ENCODE measurements around the gene TACC2.
"Not testable (repeated sequence)": the region's sequence is repeated elsewhere in the genome, so short reads cannot be mapped to it uniquely, and the experiment has no call there.

Gene TACC2

DNA sequence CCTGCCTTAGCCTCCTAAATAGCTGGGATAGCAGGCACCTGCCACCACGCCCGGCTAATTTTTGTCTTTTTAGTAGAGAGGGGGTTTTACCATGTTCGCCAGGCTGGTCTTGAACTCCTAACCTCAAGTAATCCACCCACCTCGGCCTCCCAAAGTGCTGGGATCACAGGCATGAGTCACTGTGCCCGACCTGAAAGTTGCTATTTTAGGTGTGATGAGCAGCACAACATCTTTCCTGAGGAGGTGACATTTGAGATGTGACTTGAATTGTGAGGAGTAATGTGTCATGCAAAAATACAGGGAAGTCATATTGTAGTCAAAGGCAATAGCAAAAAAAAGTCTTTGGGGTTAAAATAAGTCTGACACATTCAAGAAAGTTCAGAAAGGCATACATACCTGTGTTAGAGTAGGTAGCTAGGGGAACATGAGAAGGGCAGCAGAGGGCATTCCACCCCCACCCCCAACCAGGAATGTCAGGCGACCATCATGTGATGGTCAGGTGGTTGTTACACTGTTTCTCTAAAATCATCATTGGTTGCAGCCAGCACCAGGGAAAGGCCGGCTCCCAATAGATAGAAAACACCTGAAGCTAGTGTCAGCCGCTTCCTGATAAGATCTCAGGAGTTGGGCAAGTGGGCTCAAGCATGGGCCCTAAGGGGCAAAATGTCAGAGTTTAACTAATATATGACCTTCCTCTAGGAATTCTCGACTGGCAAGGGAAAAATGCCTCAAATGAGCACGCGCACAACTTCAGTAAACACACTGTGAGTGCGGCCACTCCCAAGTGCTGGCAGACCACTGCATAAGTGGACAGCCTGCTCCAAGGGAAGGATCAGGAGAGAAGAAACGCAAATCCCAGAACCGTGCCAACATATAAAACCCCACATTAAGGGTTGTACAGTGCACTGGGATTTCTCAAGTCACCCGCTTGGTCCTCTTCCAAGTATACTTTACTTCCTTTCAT lies at the start of gene TACC2:
TACC2 (plus strand) TSS at position 803 of the 964 bp plus-strand sequence. CDS start 32,819 bp downstream, outside the sequence.
- DNase-seq = no peak

DNA sequence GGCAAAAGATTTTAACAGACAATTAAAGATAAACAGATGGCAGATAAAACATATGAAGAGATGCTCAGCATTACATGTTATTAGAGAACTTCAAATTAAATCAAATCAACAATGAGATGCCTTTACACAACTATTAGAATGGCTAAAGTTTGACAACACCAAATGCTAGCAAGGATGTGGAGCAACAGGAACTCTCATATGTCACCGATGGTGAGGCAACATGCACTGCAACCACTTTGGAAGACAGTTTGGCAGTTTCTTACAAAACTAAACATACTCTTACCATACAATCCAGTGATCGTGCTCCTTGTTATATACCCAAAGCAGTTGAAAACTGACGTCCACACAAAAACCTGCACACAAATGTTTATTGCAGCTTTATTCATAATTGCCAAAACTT lies 47.4 kb upstream of the TACC2 start:
- DNase-seq = no peak

DNA sequence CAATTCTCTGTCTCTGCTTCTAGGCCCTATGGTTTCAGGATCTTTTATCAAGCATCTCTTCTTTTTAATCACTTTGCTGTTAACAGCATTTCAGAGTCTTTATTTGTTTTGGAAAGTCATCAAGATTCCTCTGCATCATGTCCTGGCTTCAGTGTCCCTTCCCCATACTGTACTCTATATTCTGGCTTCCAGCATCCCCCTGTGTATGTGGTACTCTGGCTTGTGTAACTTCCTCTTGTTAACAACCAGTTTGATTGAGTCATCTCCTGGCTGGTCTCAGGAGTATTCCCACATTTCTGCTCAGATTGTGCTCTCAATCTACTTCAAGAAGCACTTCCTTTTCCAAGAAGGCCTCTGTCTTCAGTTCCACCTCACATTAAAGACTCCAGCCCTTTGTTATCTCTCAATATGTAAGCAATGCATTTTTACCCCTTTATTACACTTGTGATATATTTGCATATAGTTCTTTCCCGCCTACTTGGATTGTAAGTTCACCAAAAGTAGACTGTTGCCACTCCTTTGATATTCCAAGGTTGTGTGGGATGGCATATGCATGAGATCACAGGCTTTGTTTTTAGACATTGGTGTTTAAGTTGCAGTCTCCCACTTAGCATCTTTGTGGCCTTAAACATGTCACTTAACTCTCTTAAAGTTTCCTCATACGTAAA lies 46.1 kb upstream of the TACC2 start:
- DNase-seq = peak; percentile 24

- no peak for DNase-seq
Measured at GRCh38 chr10:121947343-121948330, 41.3 kb upstream of the TACC2 start.

DNA sequence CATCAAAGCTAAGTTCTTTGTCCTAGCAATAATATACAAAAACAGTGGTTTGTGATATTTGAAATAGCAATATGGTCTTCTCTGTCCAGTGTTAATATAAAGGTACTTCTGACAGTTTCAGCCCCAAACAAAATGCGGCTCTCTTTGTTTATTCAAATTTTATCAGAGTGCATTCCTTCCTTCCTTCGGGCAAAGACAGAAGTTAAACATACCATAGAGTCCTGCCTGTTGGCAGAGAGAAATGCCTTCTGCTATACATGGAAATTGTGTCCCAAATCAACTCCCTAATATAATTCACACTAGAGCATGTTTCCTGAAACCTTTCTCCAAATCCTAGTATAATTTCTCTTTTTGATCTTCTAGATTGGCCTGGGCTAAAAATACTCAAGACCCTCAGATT lies 39.9 kb upstream of the TACC2 start:
- DNase-seq = no peak

GRCh38 chr10:121949451-121949850 lies 39.5 kb upstream of the TACC2 start:
- no peak for DNase-seq

GRCh38 chr10:121952226-121952625 lies 36.7 kb upstream of the TACC2 start:
- DNase-seq = no peak

- no peak for DNase-seq
Measured at GRCh38 chr10:121956111-121957061, 32.6 kb upstream of the TACC2 start.

GRCh38 chr10:121959671-121960070 lies 29.3 kb upstream of the TACC2 start:
- no peak for DNase-seq

- no peak for DNase-seq
Measured at GRCh38 chr10:121961456-121961855, 27.5 kb upstream of the TACC2 start.

GRCh38 chr10:121965996-121966395 lies 23.0 kb upstream of the TACC2 start:
- no peak for DNase-seq

DNA sequence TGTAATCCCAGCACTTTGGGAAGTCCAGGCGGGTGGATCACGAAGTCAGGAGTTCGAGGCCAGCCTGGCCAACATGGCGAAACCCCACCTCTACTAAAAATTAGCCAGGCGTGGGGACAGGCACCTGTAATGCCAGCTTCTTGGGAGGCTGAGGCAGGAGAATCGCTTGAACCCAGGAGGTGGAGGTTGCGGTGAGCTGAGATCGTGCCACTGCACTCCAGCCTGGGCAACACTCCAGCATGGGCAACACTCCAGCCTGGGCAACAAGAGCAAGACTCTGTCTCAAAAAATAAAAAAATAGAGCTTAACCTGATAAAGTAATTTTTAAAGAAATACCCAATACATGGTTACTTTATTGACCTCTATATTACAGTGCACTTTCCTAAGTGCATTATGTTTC lies 19.9 kb upstream of the TACC2 start:
- not testable (repeated sequence) for DNase-seq

DNA sequence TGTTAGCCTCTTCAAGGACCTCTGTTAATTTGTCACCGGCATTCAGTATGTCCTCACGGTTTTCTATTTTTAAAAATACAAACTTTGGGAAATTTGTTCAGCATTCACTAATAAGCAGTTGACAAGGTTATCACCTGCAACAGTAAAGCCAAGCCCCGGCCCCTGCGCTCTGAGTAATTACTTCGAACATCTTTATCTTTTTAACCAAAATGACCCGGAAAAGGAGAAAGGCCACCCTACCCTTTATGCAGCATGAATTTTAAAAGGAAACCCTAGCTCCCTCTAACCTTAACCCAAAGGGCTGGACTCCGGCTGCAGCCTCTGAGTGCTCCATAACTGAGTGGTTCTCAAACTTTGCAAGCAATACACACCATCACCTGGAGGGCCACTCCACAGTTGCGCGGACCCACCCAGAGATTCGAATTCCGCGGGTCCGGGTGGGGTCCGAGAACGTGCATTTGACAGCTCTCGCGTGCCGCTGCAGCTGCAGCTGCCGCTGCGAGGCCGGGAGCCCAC lies 14.9 kb upstream of the TACC2 start:
- DNase-seq = no peak

- peak; percentile 41 for DNase-seq
Measured at GRCh38 chr10:121974535-121975294, 14.2 kb upstream of the TACC2 start, which contains the start of gene NSMCE4A. NSMCE4A (minus strand) TSS chr10:121975217; CDS start chr10:121975165, 52 bp downstream.

DNA sequence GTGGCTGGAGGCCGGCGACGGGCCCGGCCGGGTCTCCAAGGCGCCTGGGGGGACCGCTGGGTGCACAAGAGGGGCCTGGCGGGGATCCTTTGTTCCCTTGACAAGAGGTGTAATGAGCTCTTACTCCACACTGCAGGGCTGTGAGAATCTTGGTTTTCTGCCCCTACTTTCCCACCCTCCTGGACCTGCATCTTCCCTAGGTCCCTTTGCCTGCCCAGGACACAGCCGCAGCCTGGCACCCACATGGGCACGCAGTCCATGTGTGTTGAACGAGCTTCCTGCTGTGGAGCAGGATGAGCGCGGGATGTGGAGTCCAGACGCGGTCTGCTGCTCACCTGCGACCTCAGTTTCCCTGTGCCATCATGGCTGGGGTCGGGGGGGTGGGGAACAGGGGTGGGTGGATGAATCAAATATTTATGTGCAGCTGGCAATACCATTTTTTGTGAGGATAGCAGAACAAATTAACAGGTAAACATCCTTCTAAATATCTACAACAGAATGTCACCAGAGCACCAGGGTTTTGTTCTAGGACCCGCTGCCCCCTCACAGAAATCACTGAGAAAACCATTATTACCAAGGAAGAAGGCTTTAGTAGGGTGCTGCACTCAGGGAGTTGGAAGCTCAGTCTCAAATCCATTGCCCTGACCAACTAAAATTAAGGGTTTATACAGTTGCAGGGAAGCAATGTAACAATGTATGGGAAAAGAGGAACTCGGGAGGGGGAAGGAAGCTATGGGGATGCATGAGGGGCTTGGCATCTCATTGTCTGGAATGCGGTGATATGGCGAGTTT lies 13.5 kb upstream of the TACC2 start:
- DNase-seq = no peak

GRCh38 chr10:121976607-121977006 lies 12.4 kb upstream of the TACC2 start:
- no peak for DNase-seq

GRCh38 chr10:121978511-121978910 lies 10.5 kb upstream of the TACC2 start:
- no peak for DNase-seq

DNA sequence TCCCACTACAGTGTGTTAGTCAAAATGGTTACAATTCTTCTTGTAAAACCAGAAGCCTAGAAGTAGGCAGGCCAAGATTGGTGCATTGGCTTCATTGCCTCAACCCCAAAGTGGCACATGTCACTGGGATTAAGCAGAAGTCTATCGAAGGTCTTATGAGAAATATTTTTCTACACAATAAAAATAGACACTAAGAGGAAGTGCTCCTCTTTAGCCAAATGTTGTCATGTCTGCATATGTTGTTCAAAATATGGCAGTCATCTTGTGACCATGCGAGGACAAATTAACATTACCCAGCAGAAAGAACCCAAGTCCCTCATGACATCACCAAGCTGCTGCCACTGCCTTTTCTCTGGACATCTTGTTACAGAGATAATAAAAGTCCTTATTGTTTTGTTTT lies 7.6 kb upstream of the TACC2 start:
- DNase-seq = no peak

DNA sequence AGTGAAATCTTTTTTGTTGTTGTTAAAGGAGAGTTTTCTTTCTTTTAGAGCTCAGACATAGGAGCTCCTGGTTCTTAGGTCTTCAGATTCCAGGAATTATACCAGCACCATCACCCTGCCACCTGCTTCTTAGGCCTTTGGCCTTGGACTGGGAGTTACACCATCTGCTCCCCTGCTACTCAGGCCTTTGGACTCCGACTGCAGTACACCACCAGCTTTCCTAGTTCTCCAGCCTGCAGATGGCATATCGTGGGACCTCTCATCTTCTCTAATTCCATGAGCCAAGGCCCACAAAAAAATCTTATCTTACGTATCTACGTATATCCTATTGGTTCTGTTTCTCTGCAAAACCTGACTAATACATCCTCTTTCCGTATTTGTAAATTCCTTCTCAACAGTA lies 5.1 kb upstream of the TACC2 start:
- no peak for DNase-seq

DNA sequence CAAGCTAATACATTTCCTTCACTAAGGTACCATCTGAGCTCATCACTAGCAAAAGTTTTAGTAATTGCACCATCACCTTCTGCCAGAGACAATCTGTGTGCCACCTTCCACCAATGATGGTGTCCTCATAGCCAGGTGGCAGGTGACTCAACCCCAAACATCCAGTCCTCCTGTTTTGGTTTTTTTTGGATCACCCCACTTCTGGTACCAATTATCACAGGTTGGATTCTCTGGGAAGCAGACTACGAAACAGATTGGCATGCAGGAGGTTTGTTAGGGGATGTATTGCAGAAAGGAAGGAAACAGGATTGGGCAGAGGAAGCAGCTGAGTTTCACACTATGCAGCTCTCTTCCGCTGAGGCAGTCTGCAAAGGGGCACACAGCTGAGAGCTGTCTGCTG lies 4.5 kb upstream of the TACC2 start:
- no peak for DNase-seq
